AG04449 (cell line): ENCODE data around the gene IL36B.
"Not testable (repeated sequence)": the region's sequence is repeated elsewhere in the genome, so short reads cannot be mapped to it uniquely, and the experiment has no call there.

Experiments used
- CTCF ChIA-PET: fragments of 350-600 bp; formaldehyde crosslinking; extraction: SDS; loops from one replicate; lab custom pipeline; 2021; ENCODE audit warnings: antibody characterized with exemption; lab: Yijun Ruan, JAX
- POLR2A ChIA-PET: fragments of 400-600, 350-600 bp; formaldehyde crosslinking; extraction: SDS; loops from one replicate; lab custom pipeline; 2020; ENCODE audit warnings: antibody characterized with exemption, inconsistent platforms; lab: Yijun Ruan, JAX
- DNase-seq: peaks from one replicate; pipeline ENCODE4 v3.0.0-alpha.2; 2010; ENCODE audit warnings: low read depth, low spot score
- H3K4me3 ChIP-seq: 2 replicates; pipeline ENCODE4 v1.5.1; 2011; ENCODE audit warnings: low read depth, mild to moderate bottlenecking, control low read depth, low read length
- CTCF ChIP-seq: IDR thresholded peaks from one replicate; pipeline ENCODE4 v1.5.1; 2011; ENCODE audit warnings: mild to moderate bottlenecking, moderate library complexity, low read length, control low read depth, inconsistent platforms; ENCODE audit not compliant: insufficient read depth; ENCODE audit errors: missing control alignments

IL36B gene

GRCh38 chr2:113052396-113052917, at the start of gene IL36B:
IL36B (minus strand) TSS chr2:113052867.
- TF ChIP-seq CTCF, result no peak
- ChIA-PET CTCF (no interaction called here), POLR2A (no interaction called here)
- H3K4me3 ChIP-seq, result no peak within 1 kb of the TSS
- DNase-seq, result no peak

- DNase-seq, result no peak
- ChIA-PET CTCF (interaction anchor here (0.9 to 1.4 kb wide), 2 partner anchors 14 to 36 kb away, joined by 4 to 6 read pairs; no protein-coding TSS in a partner anchor), POLR2A (no interaction called here)
- TF ChIP-seq CTCF, result no peak
- no peak overlapping the region for H3K4me3 ChIP-seq
Measured at GRCh38 chr2:113102133-113102532, 49.5 kb upstream of the IL36B start.

- POLR2A ChIA-PET, result no interaction called here
- no peak for DNase-seq
- CTCF ChIA-PET, result no interaction called here
- no peak overlapping the region for H3K4me3 ChIP-seq
- no peak for TF ChIP-seq CTCF
Measured at GRCh38 chr2:113098532-113098931, 45.9 kb upstream of the IL36B start.

- H3K4me3 ChIP-seq, result no peak overlapping the region
- no peak for DNase-seq
- no peak for TF ChIP-seq CTCF
- POLR2A ChIA-PET, result no interaction called here
- CTCF ChIA-PET, result interaction anchor here (1.0 kb wide), 1 partner anchor 42 kb away, joined by 3 read pairs; no protein-coding TSS in a partner anchor
Measured at GRCh38 chr2:113098041-113098440, 45.4 kb upstream of the IL36B start.

- DNase-seq, POLR2A ChIA-PET, H3K4me3 ChIP-seq: not testable (repeated sequence)
- CTCF ChIA-PET, result interaction anchor here (1.0 kb wide), 1 partner anchor 43 kb away, joined by 3 read pairs; no protein-coding TSS in a partner anchor
Measured at GRCh38 chr2:113096842-113097618, 44.4 kb upstream of the IL36B start.

GRCh38 chr2:113096306-113096705, 43.6 kb upstream of the IL36B start:
- CTCF ChIA-PET, result not testable (repeated sequence)

GRCh38 chr2:113093613-113093977, 40.9 kb upstream of the IL36B start:
- CTCF ChIA-PET, result interaction anchor here (1.5 kb wide), 1 partner anchor 13 kb away, joined by 3 read pairs; no protein-coding TSS in a partner anchor
- POLR2A ChIA-PET, result no interaction called here
- no peak for TF ChIP-seq CTCF
- no peak overlapping the region for H3K4me3 ChIP-seq
- no peak for DNase-seq

More at GRCh38 chr2:113096306-113096705, 43.6 kb upstream of the IL36B start:
- H3K4me3 ChIP-seq, DNase-seq, POLR2A ChIA-PET: not testable (repeated sequence)
